ENCODE results near the gene HOXA3.

Gene HOXA3

GRCh38 chr7:27111751-27112277, 40.6 kb downstream of the HOXA3 start:
- no peak for DNase-seq

GRCh38 chr7:27111042-27111750, 41.2 kb downstream of the HOXA3 start:
- DNase-seq: no peak

GRCh38 chr7:27110186-27111031, 42.0 kb downstream of the HOXA3 start:
- no peak for DNase-seq

- DNase-seq: no peak
These were observed 42.8 kb downstream of the HOXA3 start for GRCh38 chr7:27109466-27110185.

GRCh38 chr7:27108390-27109127, 43.8 kb downstream of the HOXA3 start:
- DNase-seq: no peak

GRCh38 chr7:27107391-27108381, 44.7 kb downstream of the HOXA3 start:
- no peak for DNase-seq

GRCh38 chr7:27106901-27107240, 45.5 kb downstream of the HOXA3 start:
- no peak for DNase-seq

GRCh38 chr7:27106181-27106900, 46.0 kb downstream of the HOXA3 start:
- DNase-seq: no peak

GRCh38 chr7:27105301-27106031, 46.9 kb downstream of the HOXA3 start:
- no peak for DNase-seq

GRCh38 chr7:27104341-27105058, 47.9 kb downstream of the HOXA3 start:
- DNase-seq: no peak

GRCh38 chr7:27103489-27104226, 48.7 kb downstream of the HOXA3 start:
- no peak for DNase-seq

GRCh38 chr7:27102581-27103442, 49.6 kb downstream of the HOXA3 start, which contains the start of gene HOXA2:
Gene HOXA2, minus strand, starts transcription at chr7:27102683. Its CDS starts 183 bp downstream, at chr7:27102500.
- no peak for DNase-seq

- no peak for DNase-seq
These were observed 50.3 kb downstream of the HOXA3 start for GRCh38 chr7:27101957-27102580.

GRCh38 chr7:27101171-27101956, 51.0 kb downstream of the HOXA3 start:
- no peak for DNase-seq

GRCh38 chr7:27100694-27101170, 51.7 kb downstream of the HOXA3 start:
- no peak for DNase-seq
